GM19328 (cell line): ENCODE results near the gene DOK1.

Source experiments
- ATAC-seq: cut with Tn5 transposase; IDR thresholded peaks from one replicate; pipeline ENCODE4 v1.9.1; 2021; ENCODE audit warnings: mild to moderate bottlenecking, moderate library complexity; ENCODE audit not compliant: unreplicated experiment

The DOK1 gene

GRCh38 chr2:74596584-74596983 is 42.1 kb downstream of the DOK1 start:
- no peak for ATAC-seq

- no peak for ATAC-seq
Measured at GRCh38 chr2:74597410-74597809, 42.9 kb downstream of the DOK1 start.

- ATAC-seq, result no peak
Measured at GRCh38 chr2:74599676-74600075, 45.2 kb downstream of the DOK1 start.

GRCh38 chr2:74602586-74603281 is 48.2 kb downstream of the DOK1 start:
- no peak for ATAC-seq

- ATAC-seq, result no peak
Measured at GRCh38 chr2:74603282-74604000, 48.9 kb downstream of the DOK1 start.

GRCh38 chr2:74606927-74607326 is 52.4 kb downstream of the DOK1 start:
- no peak for ATAC-seq
